Mesenchymal stem cell (in vitro differentiated cells and primary cell): ENCODE measurements around the gene RAET1G.
A peak's percentile ranks its signal among the peaks of the same experiment; 100 is the strongest.

Experiments
- DNase-seq: peaks from one replicate; pipeline ENCODE4 v3.0.0-alpha.2; 2013
- H2AFZ ChIP-seq: one replicate; pipeline ENCODE4 v1.6.1; 2013; ENCODE audit warnings: low read depth, mild to moderate bottlenecking, control low read depth, inconsistent platforms, low read length, moderate library complexity
- H2AK5ac ChIP-seq: 2 replicates; pipeline ENCODE4 v1.6.1; 2013; ENCODE audit warnings: low read length, moderate library complexity, mild to moderate bottlenecking, inconsistent platforms; ENCODE audit not compliant: severe bottlenecking
- H2BK120ac ChIP-seq: one replicate; pipeline ENCODE4 v1.6.1; 2013; ENCODE audit warnings: low read depth, mild to moderate bottlenecking, inconsistent platforms, low read length, moderate library complexity
- H2BK12ac ChIP-seq, 2 experiments: one replicate each; pipeline ENCODE4 v1.6.1; 2013; ENCODE audit warnings: inconsistent platforms in 2 of 2, low read length in 2 of 2, mild to moderate bottlenecking in 2 of 2, moderate library complexity in 2 of 2, control low read depth in 1 of 2
- H2BK15ac ChIP-seq: one replicate; pipeline ENCODE4 v1.6.1; 2013; ENCODE audit warnings: mild to moderate bottlenecking, low read depth, inconsistent platforms; ENCODE audit not compliant: poor library complexity, severe bottlenecking
- H2BK5ac ChIP-seq: 2 replicates; pipeline ENCODE4 v1.6.1; 2013; ENCODE audit warnings: low read depth, mild to moderate bottlenecking, low read length, control low read depth, inconsistent platforms; ENCODE audit not compliant: poor library complexity, severe bottlenecking
- H3K14ac ChIP-seq, 2 experiments: one replicate each; pipeline ENCODE4 v1.6.1; 2013; ENCODE audit warnings: inconsistent platforms in 2 of 2, low read length in 2 of 2, control low read depth in 1 of 2, mild to moderate bottlenecking in 1 of 2, moderate library complexity in 1 of 2
- H3K18ac ChIP-seq, 2 experiments: one replicate each; pipeline ENCODE4 v1.6.1; 2013; ENCODE audit warnings: inconsistent platforms in 2 of 2, low read length in 2 of 2, control low read depth in 1 of 2, low read depth in 1 of 2, mild to moderate bottlenecking in 1 of 2
- H3K23ac ChIP-seq, 2 experiments: one replicate each; pipeline ENCODE4 v1.6.1; 2013; ENCODE audit warnings: inconsistent platforms in 2 of 2, low read length in 2 of 2, mild to moderate bottlenecking in 2 of 2, moderate library complexity in 2 of 2, control low read depth in 1 of 2
- H3K27ac ChIP-seq: 2 replicates; pipeline ENCODE4 v1.5.1; 2013; ENCODE audit warnings: mild to moderate bottlenecking, moderate library complexity, low read length, control low read depth, inconsistent platforms; ENCODE audit not compliant: poor library complexity, severe bottlenecking
- H3K27me3 ChIP-seq, 2 experiments: 2 replicates each; pipeline versions ENCODE4 v1.6.1 to v1.7.0; 2013; ENCODE audit warnings: low read length in 2 of 2, mild to moderate bottlenecking in 2 of 2, moderate library complexity in 2 of 2, control low read depth in 1 of 2, inconsistent platforms in 1 of 2; ENCODE audit not compliant: control insufficient read depth in 1 of 2, insufficient read depth in 1 of 2
- H3K36me3 ChIP-seq, 2 experiments: 2 replicates each; pipeline versions ENCODE4 v1.6.1 to v1.7.0; 2013; ENCODE audit warnings: low read length in 2 of 2, control low read depth in 1 of 2, inconsistent platforms in 1 of 2, low read depth in 1 of 2, mild to moderate bottlenecking in 1 of 2; ENCODE audit not compliant: insufficient read depth in 2 of 2, control insufficient read depth in 1 of 2
- H3K4ac ChIP-seq, 2 experiments: one replicate each; pipeline ENCODE4 v1.6.1; 2013; ENCODE audit warnings: inconsistent platforms in 2 of 2, low read length in 2 of 2, mild to moderate bottlenecking in 2 of 2, moderate library complexity in 2 of 2, control low read depth in 1 of 2, low read depth in 1 of 2
- H3K4me1 ChIP-seq: 2 replicates; pipeline ENCODE4 v1.6.1; 2013; ENCODE audit warnings: low read depth, low read length, control low read depth; ENCODE audit not compliant: control insufficient read depth, insufficient read depth
- H3K4me2 ChIP-seq: 2 replicates; pipeline ENCODE4 v1.6.1; 2013; ENCODE audit warnings: low read length, mild to moderate bottlenecking, inconsistent platforms; ENCODE audit not compliant: poor library complexity, severe bottlenecking
- H3K4me3 ChIP-seq, 2 experiments: 2 replicates each; pipeline versions ENCODE4 v1.5.1 to v1.7.0; 2013; ENCODE audit warnings: low read length in 2 of 2, mild to moderate bottlenecking in 2 of 2, control low read depth in 1 of 2, low read depth in 1 of 2; ENCODE audit not compliant: insufficient read depth in 1 of 2
- H3K79me1 ChIP-seq: replicated peaks from 2 replicates; pipeline ENCODE4 v1.6.1; 2013; ENCODE audit warnings: mild to moderate bottlenecking, control low read depth, low read length, inconsistent platforms; ENCODE audit not compliant: poor library complexity, severe bottlenecking
- H3K9ac ChIP-seq: 2 replicates; pipeline ENCODE4 v1.7.0; 2013; ENCODE audit warnings: mild to moderate bottlenecking, low read length, moderate library complexity
- H3K9me3 ChIP-seq: 2 replicates; pipeline ENCODE4 v1.7.0; 2013; ENCODE audit warnings: mild to moderate bottlenecking, low read length; ENCODE audit not compliant: control insufficient read depth
- H4K8ac ChIP-seq: one replicate; pipeline ENCODE4 v1.6.1; 2013; ENCODE audit warnings: inconsistent platforms, mild to moderate bottlenecking, low read length, moderate library complexity
- H4K91ac ChIP-seq: one replicate; pipeline ENCODE4 v1.6.1; 2013; ENCODE audit warnings: mild to moderate bottlenecking, low read length, inconsistent platforms
- WGBS: methylation state at CpG from one replicate; pipeline ENCODE4 v1.1.7; 2013; ENCODE audit warnings: mixed read lengths; 5-methylcytosine and 5-hydroxymethylcytosine counted together

RAET1G gene

DNA sequence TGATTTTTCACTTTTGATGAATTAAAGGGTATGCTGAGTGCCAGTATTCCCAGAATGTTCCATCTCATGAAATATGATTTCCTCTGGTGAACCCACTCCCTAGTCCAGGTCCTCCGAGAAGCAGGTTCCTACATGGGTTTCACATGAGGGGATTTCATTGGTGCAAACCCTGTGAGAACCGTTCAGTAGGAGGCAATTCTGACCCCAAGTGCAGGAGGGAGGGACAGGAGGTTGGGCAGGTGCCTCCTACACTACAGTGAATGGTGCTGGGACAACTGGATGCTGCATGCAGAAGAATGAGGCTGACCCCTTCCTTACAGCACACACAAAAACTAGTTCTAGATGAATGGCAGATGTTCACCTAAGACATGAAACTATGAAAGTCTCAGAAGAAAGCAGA, 13.8 kb upstream of the RAET1G start:
- Histone ChIP-seq H2BK5ac (no peak overlapping the region), H2AFZ (no peak overlapping the region), H3K4me3 (no peak overlapping the region), H3K79me1 (no peaks in the 10 kb centered on the region), H3K27me3 (peaks cover 72% of the 10 kb centered on the region in 2 experiments), H4K8ac (no peak overlapping the region), H2BK120ac (no peak overlapping the region), H2BK15ac (no peak overlapping the region), H3K4me2 (no peak overlapping the region), H3K4ac (no peak overlapping the region), H3K9ac (no peak overlapping the region), H3K27ac (no peak overlapping the region), H3K14ac (no peak overlapping the region), H3K36me3 (no peaks in the 10 kb centered on the region), H4K91ac (no peak overlapping the region), H3K4me1 (peaks cover 13% of the 10 kb centered on the region), H2BK12ac (no peak overlapping the region), H3K9me3 (no peaks in the 10 kb centered on the region), H3K18ac (no peak overlapping the region), H2AK5ac (no peak overlapping the region), H3K23ac (no peak overlapping the region)
- WGBS, result 60% methylated on average over 2 of the region's 2 CpGs
- DNase-seq, result no peak

DNA sequence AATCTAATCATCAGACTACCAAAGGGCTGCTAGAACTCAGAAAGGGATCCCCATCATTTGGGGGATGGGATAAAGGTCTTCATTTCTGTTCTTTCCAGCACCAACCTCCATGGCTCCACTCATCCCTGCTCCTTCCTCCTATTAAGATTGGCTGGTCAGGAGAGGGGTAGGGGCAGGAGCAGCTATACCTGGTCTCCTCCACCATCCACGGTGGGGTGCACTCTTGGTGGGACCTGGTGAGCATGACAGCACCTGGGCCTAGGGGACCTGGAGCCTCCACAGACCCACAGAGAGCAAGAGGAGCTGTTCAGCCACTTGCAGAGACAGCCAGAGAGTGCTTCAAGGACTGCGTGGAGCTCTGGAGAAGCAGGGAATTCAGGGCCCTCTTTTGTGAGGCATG, 12.7 kb upstream of the RAET1G start:
- no peak overlapping the region for H2AK5ac ChIP-seq
- no peak overlapping the region for H2BK12ac ChIP-seq
- no peak overlapping the region for H2AFZ ChIP-seq
- H3K4ac ChIP-seq, result no peak overlapping the region
- H4K8ac ChIP-seq, result no peak overlapping the region
- no peak overlapping the region for H2BK15ac ChIP-seq
- DNase-seq, result no peak
- peak overlapping the region in 1 of 2 experiments; percentile 26 for H3K23ac ChIP-seq
- no peak overlapping the region for H4K91ac ChIP-seq
- H3K9ac ChIP-seq, result no peak overlapping the region
- no peaks in the 10 kb centered on the region for H3K9me3 ChIP-seq
- H2BK120ac ChIP-seq, result no peak overlapping the region
- H3K14ac ChIP-seq, result no peak overlapping the region
- no peak overlapping the region for H2BK5ac ChIP-seq
- H3K4me1 ChIP-seq, result peaks cover 10% of the 10 kb centered on the region
- H3K36me3 ChIP-seq, result no peaks in the 10 kb centered on the region
- 74% methylated on average over 2 of the region's 2 CpGs for WGBS
- no peak overlapping the region for H3K27ac ChIP-seq
- H3K18ac ChIP-seq, result no peak overlapping the region
- no peak overlapping the region for H3K4me3 ChIP-seq
- no peaks in the 10 kb centered on the region for H3K79me1 ChIP-seq
- H3K4me2 ChIP-seq, result no peak overlapping the region
- H3K27me3 ChIP-seq, result peaks cover 72 to 77% of the 10 kb centered on the region in 2 experiments

- Histone ChIP-seq H2BK12ac (no peak overlapping the region), H3K18ac (no peak overlapping the region), H3K79me1 (no peaks in the 10 kb centered on the region), H2AFZ (no peak overlapping the region), H3K4ac (no peak overlapping the region), H3K23ac (peak overlapping the region in 1 of 2 experiments; percentile 26), H2BK5ac (no peak overlapping the region), H4K91ac (no peak overlapping the region), H3K27me3 (peaks cover 72 to 74% of the 10 kb centered on the region in 2 experiments), H3K4me2 (no peak overlapping the region), H3K36me3 (no peaks in the 10 kb centered on the region), H3K9ac (no peak overlapping the region), H4K8ac (no peak overlapping the region), H2AK5ac (no peak overlapping the region), H3K4me3 (no peak overlapping the region), H3K4me1 (peaks cover 10% of the 10 kb centered on the region), H2BK120ac (no peak overlapping the region), H3K14ac (no peak overlapping the region), H2BK15ac (no peak overlapping the region), H3K27ac (no peak overlapping the region), H3K9me3 (no peaks in the 10 kb centered on the region)
- DNase-seq, result no peak
- 37% methylated on average over 4 of the region's 4 CpGs for WGBS
Measured at GRCh38 chr6:149935246-149935645, 12.3 kb upstream of the RAET1G start.

- Histone ChIP-seq H3K23ac (no peak overlapping the region), H4K8ac (no peak overlapping the region), H3K4ac (no peak overlapping the region), H3K18ac (no peak overlapping the region), H3K79me1 (no peaks in the 10 kb centered on the region), H2BK12ac (no peak overlapping the region), H3K4me1 (peaks cover 10% of the 10 kb centered on the region), H2BK15ac (no peak overlapping the region), H3K27ac (no peak overlapping the region), H4K91ac (no peak overlapping the region), H2AFZ (no peak overlapping the region), H3K9me3 (no peaks in the 10 kb centered on the region), H3K14ac (no peak overlapping the region), H3K4me3 (no peak overlapping the region), H2BK5ac (no peak overlapping the region), H3K4me2 (no peak overlapping the region), H2BK120ac (no peak overlapping the region), H3K36me3 (no peaks in the 10 kb centered on the region), H3K9ac (no peak overlapping the region), H2AK5ac (no peak overlapping the region), H3K27me3 (peaks cover 71% of the 10 kb centered on the region in 2 experiments)
- WGBS, result 48% methylated on average over 10 of the region's 11 CpGs
- peak; percentile 83 for DNase-seq
Measured at GRCh38 chr6:149934249-149935156, 11.6 kb upstream of the RAET1G start.
